Activated CD4-positive, alpha-beta T cell treated with anti-CD3 and anti-CD28 coated beads for 24 hours (primary cell): ENCODE measurements around the gene FBXO44.

Experiments
- DNase-seq, 2 donors: peaks; one replicate each; pipeline ENCODE4 v3.0.0-alpha.2; 2020; ENCODE audit warnings: low read depth in 2 of 2

FBXO44 gene

DNA sequence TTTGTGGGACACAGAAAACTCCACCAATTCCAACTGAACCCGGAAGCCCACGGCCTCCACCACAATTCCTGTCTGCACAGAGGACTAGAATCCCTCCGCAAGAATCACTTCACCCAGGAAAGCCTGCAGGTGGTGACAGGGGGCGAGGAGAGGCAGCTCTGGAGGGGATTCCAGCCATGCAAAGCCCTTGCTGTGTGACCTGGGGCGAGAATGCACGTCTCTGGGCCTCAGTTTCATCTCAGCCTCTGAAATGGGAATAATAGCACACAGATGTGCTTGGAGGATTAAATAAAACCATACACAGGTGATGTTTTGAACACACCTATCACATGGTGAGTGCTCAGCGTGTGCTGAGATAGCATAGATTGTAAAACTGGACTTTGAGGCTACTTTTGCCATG is 14.6 kb upstream of the FBXO44 start:
- DNase-seq, result no peak

DNA sequence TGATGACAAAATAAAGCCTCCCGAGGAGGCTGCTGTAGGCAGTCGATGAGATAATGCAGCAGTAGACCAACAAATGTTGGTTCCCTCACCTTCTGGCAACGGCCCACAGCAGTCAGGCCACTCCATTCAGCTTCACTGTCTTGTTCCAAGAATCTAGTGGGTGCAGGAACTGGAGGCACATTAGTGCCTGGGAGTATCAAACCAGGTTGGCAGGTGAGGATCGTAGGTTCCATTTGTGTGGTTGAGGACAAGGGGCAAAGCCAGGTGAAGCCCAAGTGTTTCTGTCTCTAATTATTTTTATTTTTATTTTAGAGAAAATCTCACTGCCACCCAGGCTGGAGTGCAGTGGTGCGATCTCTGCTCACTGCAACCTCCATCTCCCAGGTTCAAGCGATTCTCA is 13.7 kb upstream of the FBXO44 start:
- no peak for DNase-seq

DNA sequence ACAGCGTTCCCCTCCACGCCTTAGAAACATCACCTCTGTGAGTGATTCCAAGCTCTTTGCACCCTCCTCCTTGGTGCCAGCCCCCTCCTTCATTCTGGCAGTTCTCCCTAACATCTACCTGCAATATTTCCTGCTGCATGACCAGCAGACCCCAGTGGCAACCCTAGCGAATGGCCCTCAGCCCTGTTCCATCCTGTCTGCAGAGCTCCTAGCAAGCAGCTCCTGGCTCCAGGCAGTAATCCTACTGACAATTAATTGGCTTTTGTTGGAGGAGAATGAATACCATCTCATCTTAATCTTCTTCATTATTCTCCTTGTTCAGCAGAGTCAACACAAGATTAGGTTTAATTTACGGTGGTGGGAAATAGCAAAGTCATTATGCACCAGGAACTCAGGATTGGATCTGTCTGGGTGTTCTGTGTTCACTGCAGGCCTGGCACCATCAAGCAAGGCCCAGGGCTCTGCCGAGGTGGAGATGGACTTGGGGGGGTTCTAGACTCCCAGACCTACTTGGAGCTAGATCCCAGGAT is 12.8 kb upstream of the FBXO44 start:
- DNase-seq, result no peak

DNA sequence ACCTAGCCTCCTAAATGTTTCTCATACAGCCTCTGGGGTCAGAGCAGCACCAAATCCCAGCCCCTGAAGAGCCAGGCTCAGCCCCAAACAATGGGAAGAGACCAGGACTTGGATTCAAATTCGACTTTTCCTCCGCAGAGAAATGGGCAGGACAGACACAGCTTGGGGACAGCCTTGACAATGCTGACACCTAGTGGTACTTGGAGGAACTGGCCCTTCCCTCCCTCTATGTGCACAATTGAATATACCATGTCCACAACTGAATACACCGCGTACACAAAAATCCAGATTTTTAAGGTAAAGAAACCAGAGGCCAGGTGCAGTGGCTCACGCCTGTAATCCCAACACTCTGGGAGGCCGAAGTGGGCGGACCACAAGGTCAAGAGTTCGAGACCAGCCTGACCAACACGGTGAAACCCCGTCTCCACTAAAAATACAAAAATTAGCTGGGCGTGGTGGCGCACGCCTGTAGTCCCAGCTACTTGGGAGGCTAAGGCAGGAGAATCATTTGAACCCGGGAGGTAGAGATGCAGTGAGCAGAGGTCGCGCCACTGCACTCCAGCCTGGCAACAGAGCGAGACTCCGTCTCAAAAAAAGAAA is 12.2 kb upstream of the FBXO44 start:
- peak; percentile 54 to 64 for DNase-seq

DNA sequence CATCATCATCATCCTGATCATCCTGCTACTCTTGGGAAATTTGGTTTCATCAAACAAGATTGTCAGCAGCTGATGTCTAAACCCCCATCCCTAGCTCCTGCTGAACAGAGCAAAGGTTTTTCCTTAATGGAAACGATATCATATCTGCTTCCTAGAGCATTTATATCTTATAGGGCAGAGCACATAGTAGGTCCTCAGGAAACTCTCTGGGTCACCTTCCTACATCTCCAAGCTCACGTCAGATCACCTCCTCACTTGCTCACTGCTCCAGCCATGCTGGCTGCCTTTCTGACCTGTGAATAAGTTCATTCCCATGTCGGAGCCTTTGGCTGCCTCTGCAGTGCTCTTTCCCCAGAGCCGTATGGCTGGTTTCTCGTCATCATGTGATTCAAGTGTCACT is 10.9 kb upstream of the FBXO44 start:
- DNase-seq, result no peak

DNA sequence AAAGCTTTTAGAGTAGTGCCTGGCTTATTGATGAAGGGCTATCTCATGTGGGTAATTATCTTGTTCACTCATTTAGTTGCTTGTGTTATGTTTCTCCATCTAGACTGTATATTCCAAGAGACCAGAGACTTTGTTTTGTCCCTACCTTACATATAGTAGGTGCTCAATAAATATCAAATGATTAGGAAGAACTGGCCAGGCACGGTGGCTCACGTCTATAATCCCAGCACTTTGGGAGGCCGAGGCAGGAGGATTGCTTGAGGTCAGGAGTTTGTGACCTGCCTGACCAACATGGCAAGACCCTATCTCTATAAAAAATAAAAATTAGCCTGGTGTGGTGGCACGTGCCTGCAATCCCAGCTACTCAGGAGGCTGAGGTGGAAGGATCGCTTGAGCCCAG is 9.4 kb upstream of the FBXO44 start:
- DNase-seq, result no peak

DNA sequence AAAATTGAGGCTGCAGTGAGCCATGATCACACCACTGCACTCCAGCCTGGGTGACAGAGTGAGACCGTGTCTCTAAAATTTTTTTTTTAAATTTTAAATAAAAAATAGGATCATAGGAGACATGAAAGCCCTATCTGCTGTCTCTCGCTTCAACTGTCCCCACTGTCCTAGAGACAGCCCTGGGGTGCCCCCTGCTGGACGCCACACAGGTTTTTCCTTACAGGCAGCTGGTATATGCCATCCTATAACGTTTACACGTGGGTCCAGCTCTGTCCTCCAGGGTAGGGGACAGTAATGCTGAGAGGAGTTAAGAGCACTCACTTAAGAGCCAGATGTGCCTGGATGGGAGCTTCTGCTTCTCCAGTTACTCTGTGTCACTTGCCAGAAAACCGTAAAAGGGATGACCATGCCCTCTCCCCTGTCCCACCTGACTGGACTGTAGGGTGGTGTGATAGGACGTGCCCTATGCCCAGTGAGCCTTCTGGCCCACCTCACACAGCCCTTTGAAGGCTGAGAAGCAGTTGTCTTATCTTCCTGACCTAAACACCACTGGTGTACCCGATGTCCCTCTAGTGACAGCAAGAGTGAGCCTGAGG is 8.9 kb upstream of the FBXO44 start:
- DNase-seq, result peak; percentile 76 to 84

DNA sequence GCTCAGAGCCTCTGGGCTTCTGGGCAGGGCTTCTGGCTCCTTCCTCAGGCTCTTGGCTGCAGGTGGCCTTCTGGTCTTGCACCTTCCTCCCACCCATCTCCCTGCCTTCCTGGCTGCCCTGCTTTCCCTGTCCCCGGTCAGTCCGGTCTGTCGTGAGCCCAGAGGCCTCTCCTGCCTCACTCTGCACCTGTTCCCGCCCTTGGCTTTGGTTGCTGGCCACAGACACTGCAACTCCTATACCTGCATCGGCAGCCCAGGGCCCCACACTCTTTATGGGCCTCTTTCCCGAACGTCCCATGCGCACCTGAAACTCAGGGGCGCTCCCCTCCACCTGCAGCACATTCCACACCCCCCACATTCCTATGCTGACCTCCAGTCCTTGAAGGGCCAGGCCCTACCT is 8.4 kb upstream of the FBXO44 start:
- DNase-seq, result no peak

DNA sequence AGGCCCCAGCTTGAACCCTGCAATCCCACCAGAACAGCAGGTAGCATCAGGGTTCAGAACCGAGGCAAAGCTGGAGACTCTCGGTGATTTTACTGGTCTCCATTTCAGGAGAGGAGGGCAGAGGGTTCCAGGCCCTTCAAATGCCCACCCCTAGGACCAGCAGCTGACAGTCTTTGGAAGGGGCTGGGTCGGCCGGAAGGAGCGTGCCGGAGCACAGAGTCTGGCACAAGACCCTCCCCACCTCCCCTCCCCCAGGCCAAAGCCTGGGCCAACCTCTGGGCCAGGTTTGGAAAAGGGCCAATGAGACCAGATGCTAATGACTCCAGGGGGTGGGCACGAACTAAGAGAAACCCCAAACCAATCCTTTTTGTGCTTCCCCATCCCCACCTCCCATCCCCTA is 7.3 kb upstream of the FBXO44 start:
- no peak for DNase-seq

DNA sequence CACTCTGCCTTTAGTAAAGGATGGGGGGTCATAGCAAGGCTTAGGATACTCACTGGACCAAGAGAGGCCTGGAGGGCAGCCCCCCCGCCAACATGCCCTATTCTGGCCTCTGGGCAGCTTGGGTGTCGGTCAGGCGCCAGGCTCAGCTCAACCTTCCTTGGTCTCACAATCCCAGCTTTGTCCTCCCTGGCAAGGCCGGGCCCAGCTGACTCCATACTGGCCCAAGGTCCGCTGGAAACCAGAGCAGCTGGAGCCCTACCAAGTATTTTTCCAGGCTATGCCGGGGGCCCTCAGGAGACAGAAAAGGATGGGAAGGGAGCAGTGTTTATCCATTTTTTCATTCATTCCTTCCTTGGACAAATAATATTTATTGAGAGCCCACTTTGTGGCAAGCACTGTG is 6.6 kb upstream of the FBXO44 start:
- DNase-seq, result no peak

DNA sequence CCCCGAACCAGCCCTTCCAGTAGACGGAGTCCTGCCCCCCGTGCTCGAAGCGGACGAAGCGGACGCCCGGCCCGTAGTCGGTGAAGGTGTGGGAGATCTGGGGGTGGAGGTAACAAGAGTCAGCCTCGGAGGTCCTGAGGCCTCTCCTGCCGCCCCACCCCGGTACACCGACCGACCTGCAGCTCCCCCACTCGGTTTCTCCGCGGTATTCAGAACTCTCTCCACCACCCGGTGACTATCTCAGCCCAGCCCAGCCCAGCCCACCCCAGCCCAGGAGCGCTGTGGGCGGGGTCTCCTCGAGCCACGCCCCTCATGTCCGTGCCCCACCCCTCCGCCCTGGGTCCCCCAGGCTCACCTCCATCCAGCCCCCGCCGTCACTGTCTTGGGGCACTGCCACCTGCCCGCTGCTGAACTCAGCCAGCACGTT is 5.9 kb upstream of the FBXO44 start:
- DNase-seq, result peak in 1 of 2 donors; percentile 30

DNA sequence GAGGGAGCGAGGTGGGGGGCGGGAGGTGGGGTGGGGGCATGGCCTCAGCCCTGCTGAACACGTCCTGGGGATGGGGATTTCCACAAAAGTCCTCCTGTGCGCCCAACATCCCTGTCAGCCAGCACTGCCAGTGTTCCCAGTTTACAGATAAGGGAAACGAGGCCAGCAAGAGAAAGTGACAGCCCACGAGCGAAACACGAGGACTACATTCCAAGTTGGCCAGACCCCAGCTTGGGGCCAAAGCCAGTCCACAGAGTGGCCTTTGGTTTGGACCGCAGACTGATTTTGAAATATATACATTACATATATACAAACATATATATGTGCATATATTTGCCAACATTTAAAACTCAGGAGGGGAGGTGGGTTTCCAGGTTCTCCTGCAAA is 5.4 kb upstream of the FBXO44 start:
- DNase-seq, result no peak

DNA sequence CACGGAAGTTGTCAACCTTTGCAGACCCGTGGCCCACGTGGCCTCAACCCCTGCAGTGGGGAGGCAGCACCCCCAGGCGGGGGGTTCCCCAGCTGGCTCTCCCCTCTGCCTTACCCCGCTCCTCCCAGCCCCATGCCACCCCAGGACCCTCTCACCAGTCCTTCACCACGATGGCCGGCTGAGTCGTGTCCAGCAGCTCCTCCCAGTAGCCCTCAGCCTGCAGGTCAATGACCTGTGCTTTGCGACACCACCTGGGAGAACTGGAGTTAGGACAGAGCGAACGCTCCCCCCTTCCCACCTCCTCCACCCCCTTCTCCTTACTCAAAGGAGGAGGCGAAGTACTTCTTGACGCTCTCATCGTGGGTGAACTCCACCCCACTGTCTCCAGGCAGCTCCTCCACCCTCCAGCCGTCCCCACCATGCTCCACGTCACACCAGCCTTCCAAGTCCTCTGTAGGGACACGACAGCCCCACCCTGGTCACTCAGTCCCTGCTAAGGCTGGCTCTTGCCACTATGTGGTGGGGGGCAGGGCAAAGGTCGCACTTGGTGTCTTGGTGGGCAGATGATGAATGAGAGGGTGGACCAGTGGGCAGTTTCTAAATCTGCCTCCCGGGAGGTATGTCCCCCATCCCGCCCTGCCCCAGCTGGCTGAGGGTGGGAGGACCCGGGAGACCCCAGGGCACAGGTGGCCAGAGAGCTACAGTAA is 4.9 kb upstream of the FBXO44 start:
- no peak for DNase-seq

DNA sequence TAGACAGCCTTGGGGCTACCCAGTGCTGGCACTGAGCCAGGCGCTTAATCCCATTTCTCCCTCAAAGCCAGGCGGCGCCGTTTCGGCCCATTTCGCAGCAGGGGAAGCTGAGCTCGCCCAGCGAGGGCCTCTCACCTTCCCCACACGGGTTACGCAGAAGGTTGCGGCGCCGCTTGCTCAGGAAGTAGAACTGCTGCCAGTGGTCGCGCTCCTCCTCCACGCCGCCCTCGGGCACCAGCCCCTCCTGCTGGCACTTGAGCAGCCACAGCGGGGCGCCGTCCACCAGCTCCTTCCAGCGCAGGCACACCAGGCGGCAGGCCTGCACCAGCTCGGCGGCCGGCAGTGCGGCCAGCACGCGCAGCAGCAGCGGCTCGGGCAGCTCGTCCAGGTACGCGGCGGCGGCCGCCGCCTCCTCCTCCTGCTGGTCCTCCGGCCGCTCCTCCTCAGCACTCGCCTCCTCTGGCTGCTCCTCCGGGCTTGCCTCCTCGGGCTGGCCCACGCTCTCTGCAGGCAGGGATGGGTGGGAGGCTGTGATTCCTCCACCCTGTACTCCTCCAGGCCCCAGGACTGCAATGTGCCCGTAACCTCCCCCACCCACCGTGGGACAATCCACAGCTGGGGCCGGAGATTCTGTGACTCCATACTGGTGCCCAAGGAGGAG is 4.2 kb upstream of the FBXO44 start:
- peak; percentile 58 to 68 for DNase-seq

DNA sequence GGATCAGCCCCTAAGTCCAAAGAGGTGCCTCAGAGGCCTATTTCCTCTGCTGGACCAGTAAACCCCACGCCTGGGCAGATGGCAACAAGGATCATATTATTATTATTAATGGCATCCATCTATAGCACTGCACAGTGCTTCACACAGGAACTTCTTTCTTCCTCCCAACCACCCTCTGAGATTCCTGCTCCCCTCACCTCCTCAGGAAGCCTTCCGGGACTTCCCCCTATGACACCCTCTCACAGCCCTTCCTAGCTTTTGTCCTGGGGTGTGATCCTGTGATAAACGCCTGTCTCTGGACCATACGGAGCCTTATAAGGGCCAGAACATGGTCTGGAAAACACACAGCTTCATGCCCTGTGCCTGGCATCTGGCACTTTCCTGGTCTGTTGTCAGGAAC is 3.7 kb upstream of the FBXO44 start:
- DNase-seq, result no peak

DNA sequence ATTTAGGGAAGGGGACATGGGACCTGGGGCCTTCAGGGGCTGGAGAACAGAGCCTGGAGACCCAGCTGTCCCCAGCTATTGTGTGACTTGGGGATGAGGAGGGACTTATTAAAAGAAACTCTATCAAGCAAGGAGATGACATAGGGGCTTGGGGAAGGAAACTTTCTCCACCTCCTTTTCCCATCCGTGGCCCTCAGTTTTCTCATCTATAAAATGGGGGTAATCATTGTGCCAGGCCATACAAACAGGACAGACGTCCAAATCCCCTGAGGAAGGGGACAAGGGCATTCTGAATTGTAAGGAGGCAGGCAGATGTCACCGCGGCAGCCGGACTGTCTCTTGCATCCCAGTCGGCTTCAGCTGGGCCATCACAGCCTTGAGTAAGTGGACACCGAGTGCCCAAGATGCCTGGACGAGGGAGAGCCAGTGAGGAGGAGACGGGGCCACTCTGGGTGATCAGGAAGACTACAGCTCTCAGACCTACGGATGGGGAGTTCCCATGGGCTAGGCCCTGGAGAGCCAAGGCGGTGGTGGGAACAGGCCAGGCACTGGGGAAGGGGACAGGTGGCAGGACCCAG is 2.4 kb upstream of the FBXO44 start:
- no peak for DNase-seq

DNA sequence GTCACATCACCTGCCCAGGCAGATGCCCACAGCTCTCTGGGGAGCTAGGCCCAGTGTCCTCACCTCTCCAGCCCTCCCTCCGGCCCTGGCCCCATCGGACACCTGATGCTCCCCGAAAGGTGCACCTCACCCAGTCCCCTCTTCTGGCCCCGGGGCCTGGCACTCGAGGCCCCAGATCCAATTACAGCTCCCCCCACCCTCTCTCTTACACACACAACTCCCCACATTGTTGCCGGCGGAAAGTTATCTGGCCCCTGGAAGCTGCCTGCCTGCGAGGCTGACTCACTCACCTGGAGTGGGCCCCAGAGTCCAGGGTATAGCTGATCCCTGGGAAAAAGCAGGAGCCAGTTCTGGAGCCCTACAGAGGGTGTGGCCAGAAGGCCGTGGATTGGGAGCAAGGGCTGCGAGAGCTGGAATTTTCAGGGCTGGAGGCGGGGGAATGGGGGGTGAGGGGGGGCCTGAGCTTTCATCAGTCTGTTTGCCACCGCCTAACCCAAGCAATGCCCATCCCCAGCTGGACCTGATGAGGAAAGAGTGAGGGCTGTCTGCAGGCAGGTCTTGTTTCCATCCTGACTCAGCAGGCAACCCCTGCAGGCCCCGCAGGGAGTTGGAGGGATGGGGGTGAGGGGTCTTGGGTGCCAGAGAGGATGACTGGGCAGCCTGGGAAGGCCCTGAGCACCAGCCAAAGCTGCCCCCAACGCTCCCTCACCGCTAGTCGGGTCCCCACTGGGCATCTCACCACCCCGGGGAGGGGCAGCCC is 1.4 kb upstream of the FBXO44 start:
- no peak for DNase-seq

DNA sequence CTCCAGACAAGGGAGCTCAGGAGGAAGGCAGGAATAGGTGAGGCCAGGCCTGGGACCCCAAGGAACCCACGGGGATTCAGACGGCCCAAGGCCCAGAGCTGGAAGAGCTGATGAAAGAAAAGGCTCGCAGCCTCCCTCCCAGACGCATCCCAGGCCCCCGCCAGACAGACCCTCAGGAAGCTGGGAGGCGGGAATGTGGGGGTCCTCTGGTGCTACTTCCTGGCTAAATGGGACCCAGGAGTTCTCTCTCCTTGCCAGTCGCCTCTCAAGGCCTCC is 878 bp upstream of the FBXO44 start:
- no peak for DNase-seq

DNA sequence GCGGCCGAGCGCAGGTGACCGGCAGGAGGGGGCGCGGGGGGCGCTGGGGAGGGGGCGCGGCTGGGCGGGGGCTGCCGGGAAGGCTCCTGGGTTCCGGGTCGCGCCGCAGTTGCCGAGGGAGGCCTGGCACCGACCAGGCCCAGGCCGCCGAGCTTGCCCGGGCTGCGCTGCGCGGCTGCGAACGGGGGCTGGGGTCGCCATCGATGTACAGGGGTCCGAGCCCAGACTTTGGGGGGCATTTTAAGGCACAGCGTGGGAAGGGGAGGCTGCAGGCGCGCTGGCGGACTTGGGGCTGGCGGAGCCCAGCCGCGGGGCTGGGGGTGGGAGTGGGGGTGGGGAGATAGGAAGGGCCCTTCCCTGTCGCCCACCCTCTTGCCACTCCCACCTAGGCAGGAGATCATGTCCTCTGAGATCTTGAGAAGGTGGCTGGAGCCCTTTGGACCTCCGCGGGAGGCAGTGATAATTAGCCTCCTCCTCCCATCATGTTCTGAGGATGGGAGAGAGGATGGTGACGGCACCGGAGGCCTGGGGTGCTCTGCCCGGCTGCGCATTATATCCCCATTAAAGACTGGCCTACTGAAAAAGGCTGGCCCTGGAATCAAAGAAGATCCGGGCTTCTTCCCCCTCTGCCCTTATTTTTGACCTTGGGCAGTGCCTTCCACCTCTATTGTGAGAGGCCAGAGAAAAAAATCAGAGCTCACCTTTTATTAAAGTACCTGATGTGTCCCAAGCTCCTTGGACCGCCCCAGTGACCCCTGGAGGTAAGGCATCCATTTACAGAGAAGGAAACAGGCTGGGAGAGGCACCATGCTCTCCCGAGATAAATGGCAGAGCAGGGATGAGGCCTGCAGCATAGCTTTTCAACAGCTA is 497 bp downstream of the FBXO44 start:
- no peak for DNase-seq

DNA sequence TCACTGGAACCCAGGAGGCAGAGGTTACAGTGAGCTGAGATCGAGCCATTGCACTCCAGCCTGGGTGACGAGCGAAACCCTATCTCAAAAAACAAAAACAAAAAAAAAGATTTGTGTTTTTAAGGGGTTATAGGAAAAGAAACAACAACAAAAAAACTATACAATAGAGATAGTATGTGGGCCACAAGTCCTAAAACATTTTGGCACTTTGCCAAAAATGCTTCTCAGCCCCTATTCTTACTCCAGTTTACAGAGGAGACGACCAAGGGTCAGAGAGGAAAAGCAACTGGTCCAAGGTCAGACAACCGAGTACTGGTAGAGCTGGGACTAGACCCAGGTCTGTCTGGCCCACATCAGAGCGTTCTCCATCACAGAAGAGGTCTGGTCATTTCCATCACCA is 3.0 kb downstream of the FBXO44 start:
- no peak for DNase-seq

DNA sequence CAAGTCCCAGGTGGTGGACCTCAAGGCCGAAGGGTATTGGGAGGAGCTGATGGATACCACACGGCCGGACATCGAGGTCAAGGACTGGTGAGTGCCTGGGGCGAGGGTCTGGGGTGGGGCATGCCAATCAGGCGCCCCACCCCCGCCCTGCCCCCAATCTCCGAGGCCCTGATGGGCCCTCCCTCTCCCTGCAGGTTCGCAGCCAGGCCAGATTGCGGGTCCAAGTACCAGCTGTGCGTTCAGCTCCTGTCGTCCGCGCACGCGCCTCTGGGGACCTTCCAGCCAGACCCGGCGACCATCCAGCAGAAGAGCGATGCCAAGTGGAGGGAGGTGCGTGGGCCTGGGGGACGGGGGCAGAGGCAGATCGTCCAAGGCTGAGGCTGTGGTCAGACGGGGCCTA is 3.9 kb downstream of the FBXO44 start:
- no peak for DNase-seq
